ENCODE results near the gene PVALEF.

PVALEF gene

DNA sequence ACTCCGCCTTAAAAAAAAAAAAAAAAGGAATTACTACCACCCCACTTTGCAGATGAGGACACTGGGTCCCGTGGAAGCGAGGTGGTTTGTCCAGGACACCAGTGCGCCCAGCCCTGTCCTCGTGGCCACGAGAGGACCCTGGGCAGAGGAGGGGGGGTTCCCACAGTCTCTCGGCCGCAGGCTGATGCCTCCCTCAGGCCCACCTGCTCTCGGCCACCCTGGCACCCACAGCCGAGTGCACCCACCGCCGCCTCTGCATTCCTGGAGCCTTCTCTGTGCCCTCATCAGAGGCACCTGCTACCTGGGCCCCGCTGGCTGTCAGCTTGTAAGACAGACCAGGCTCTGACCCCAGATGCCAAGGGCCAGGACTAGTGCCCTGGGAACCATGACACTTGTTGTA is 28.1 kb upstream of the PVALEF start:
- no peak for TF ChIP-seq SP1 (IDR thresholded peaks at IDR 0.05)
- no peak for TF ChIP-seq HDGF (IDR thresholded peaks at IDR 0.05; ENCODE audit: borderline replicate concordance)
- TF ChIP-seq TARDBP (IDR thresholded peaks at IDR 0.05): no peak
- no peak for TF ChIP-seq FOXK2 (IDR thresholded peaks at IDR 0.05)
- TF ChIP-seq BHLHE40 (IDR thresholded peaks at IDR 0.05; ENCODE audit: borderline replicate concordance): no peak
- TF ChIP-seq FOXM1 (IDR thresholded peaks at IDR 0.05; ENCODE audit: borderline replicate concordance): no peak
- TF ChIP-seq ARNT (IDR thresholded peaks at IDR 0.05): no peak
- TF ChIP-seq ZNF384 (IDR thresholded peaks at IDR 0.05): no peak
- no peak for TF ChIP-seq SUZ12 (IDR thresholded peaks at IDR 0.05)
- no peak for TF ChIP-seq NFRKB (IDR thresholded peaks at IDR 0.05)

DNA sequence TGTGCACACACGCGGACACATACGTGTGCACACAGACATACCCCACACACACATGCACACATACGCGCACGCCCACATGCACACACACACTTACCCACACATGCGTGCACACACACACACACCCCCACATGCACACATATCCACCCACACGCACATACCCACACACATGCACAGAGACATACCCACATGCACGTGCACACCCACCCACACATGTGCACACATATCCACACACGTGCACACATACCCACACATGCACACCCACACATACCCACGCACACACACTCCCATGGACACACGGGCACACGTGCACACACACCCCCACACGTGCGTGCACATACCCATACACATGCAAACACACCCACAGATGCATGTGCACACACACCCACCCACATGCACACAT is 27.2 kb upstream of the PVALEF start:
- ChIA-PET CTCF (no interaction called here), POLR2A (no interaction called here)
- TF ChIP-seq ZNF384 (IDR thresholded peaks at IDR 0.05): no peak
- TF ChIP-seq CTBP1 (IDR thresholded peaks at IDR 0.05; ENCODE audit: borderline replicate concordance): no peak
- no peak for TF ChIP-seq TARDBP (IDR thresholded peaks at IDR 0.05)
- TF ChIP-seq, protein P1, sequence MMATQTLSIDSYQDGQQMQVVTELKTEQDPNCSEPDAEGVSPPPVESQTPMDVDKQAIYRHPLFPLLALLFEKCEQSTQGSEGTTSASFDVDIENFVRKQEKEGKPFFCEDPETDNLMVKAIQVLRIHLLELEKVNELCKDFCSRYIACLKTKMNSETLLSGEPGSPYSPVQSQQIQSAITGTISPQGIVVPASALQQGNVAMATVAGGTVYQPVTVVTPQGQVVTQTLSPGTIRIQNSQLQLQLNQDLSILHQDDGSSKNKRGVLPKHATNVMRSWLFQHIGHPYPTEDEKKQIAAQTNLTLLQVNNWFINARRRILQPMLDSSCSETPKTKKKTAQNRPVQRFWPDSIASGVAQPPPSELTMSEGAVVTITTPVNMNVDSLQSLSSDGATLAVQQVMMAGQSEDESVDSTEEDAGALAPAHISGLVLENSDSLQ (IDR thresholded peaks at IDR 0.05): no peak
- no peak for TF ChIP-seq L3MBTL2 (conservative IDR thresholded peaks at IDR 0.05)
- no peak for TF ChIP-seq ELF4 (IDR thresholded peaks at IDR 0.05)
- TF ChIP-seq SP1 (IDR thresholded peaks at IDR 0.05): no peak
- no peak for TF ChIP-seq FOXK2 (IDR thresholded peaks at IDR 0.05)
- TF ChIP-seq FOXA1 (IDR thresholded peaks at IDR 0.05): no peak
- no peak for TF ChIP-seq NFRKB (IDR thresholded peaks at IDR 0.05)
- no peak for TF ChIP-seq FOXM1 (IDR thresholded peaks at IDR 0.05; ENCODE audit: borderline replicate concordance)
- TF ChIP-seq LEF1 (IDR thresholded peaks at IDR 0.05; ENCODE audit: borderline replicate concordance): no peak
- no peak for TF ChIP-seq BHLHE40 (IDR thresholded peaks at IDR 0.05; ENCODE audit: borderline replicate concordance)
- no peak for TF ChIP-seq SUZ12 (IDR thresholded peaks at IDR 0.05)
- no peak for TF ChIP-seq HDGF (IDR thresholded peaks at IDR 0.05; ENCODE audit: borderline replicate concordance)
- TF ChIP-seq ARNT (IDR thresholded peaks at IDR 0.05): no peak
- DNase-seq (ENCODE audit: extremely low spot score): no peak

More for the DNA sequence above, 28.1 kb upstream of the PVALEF start:
- POLR2A ChIA-PET: no interaction called here
- CTCF ChIA-PET: no interaction called here
- DNase-seq (ENCODE audit: extremely low spot score): no peak

DNA sequence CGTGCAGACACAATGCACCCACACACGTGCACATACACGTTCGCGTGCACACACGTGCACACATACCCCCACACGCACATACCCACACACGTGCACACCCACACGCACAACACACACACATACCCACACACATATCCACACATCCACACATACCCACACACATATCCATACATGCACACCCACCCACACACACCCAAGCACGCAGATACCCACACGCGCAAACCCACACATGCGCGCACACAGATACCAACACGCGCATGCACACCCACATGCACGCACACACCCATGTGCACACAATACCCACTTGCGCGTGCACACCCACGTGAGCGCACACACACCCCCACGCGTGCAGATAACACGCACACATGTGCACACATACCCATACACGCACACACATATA is 26.8 kb upstream of the PVALEF start:
- ChIA-PET POLR2A (no interaction called here), CTCF (no interaction called here)
- no peak for DNase-seq (ENCODE audit: extremely low spot score)
- TF ChIP-seq L3MBTL2 (conservative IDR thresholded peaks at IDR 0.05): no peak
- TF ChIP-seq FOXM1 (IDR thresholded peaks at IDR 0.05; ENCODE audit: borderline replicate concordance): no peak
- TF ChIP-seq ZNF384 (IDR thresholded peaks at IDR 0.05): no peak
- no peak for TF ChIP-seq FOXK2 (IDR thresholded peaks at IDR 0.05)
- no peak for TF ChIP-seq CTBP1 (IDR thresholded peaks at IDR 0.05; ENCODE audit: borderline replicate concordance)
- no peak for TF ChIP-seq ELF4 (IDR thresholded peaks at IDR 0.05)
- TF ChIP-seq LEF1 (IDR thresholded peaks at IDR 0.05; ENCODE audit: borderline replicate concordance): no peak
- no peak for TF ChIP-seq ARNT (IDR thresholded peaks at IDR 0.05)
- no peak for TF ChIP-seq SUZ12 (IDR thresholded peaks at IDR 0.05)
- no peak for TF ChIP-seq NFRKB (IDR thresholded peaks at IDR 0.05)
- no peak for TF ChIP-seq FOXA1 (IDR thresholded peaks at IDR 0.05)
- TF ChIP-seq SP1 (IDR thresholded peaks at IDR 0.05): no peak
- no peak for TF ChIP-seq BHLHE40 (IDR thresholded peaks at IDR 0.05; ENCODE audit: borderline replicate concordance)

DNA sequence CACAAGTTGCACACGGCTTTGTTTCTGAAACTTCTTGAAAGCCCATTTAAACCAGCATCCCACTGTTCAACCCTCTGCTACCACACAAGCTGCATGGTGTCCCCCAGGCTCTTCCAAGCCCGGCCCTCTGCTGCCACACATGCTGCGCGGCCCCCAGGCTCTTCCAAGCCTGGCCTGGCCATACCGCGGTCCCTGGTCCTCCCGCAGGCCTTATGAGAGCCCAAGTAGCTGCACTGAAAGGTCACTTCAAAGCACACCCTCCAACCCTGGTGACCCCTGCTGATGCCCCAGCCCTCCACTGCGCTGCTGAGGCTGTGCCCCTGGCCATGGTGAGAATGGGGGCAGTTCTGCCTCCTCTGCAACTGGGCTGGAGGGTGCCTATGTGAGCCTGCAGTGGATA is 25.9 kb upstream of the PVALEF start:
- CTCF ChIA-PET: interaction anchor here (0.6 kb wide), 1 partner anchor 71 kb away, joined by 4 read pairs; no protein-coding TSS in a partner anchor
- TF ChIP-seq BHLHE40 (IDR thresholded peaks at IDR 0.05; ENCODE audit: borderline replicate concordance) (no peak), ARNT (IDR thresholded peaks at IDR 0.05) (no peak), FOXM1 (IDR thresholded peaks at IDR 0.05; ENCODE audit: borderline replicate concordance) (no peak), FOXK2 (IDR thresholded peaks at IDR 0.05) (no peak), HDGF (IDR thresholded peaks at IDR 0.05; ENCODE audit: borderline replicate concordance) (no peak), CTBP1 (IDR thresholded peaks at IDR 0.05; ENCODE audit: borderline replicate concordance) (no peak), LEF1 (IDR thresholded peaks at IDR 0.05; ENCODE audit: borderline replicate concordance) (no peak), ELF4 (IDR thresholded peaks at IDR 0.05) (no peak), FOXA1 (IDR thresholded peaks at IDR 0.05) (no peak), SP1 (IDR thresholded peaks at IDR 0.05) (no peak)
- TF ChIP-seq, protein P1 (IDR thresholded peaks at IDR 0.05): no peak
- no peak for DNase-seq (ENCODE audit: extremely low spot score)
- POLR2A ChIA-PET: no interaction called here

DNA sequence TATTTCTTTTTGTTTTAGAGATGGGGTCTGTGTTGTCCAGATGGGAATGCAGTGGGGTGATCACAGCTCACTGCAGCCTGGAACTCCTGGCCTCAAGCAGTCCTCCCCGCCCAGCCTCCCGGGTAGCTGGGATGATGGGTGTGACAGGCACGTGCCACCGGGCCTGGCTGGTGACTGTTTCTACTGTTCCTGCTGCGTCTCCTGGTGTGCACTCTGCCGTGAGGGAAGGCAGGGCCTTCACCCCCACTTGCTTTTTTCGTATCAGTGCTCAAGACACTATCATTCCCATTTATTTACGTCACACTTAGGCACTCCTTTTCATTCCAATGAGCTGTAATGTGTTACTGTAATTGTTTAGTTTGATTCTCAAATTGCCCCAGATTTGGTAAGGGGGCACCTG is 25.3 kb upstream of the PVALEF start:
- ChIA-PET CTCF (interaction anchor here (0.6 to 1.0 kb wide), 2 partner anchors 50 to 71 kb away, joined by 3 to 4 read pairs; no protein-coding TSS in a partner anchor), POLR2A (interaction anchor here (1.2 kb wide), 1 partner anchor 99 kb away, joined by 3 read pairs; the partner anchor contains the start of genes NDUFAF8 and TEPSIN)
- TF ChIP-seq ELF4 (IDR thresholded peaks at IDR 0.05) (no peak), SP1 (IDR thresholded peaks at IDR 0.05) (no peak), LEF1 (IDR thresholded peaks at IDR 0.05; ENCODE audit: borderline replicate concordance) (no peak), CTBP1 (IDR thresholded peaks at IDR 0.05; ENCODE audit: borderline replicate concordance) (no peak), ZNF384 (IDR thresholded peaks at IDR 0.05) (no peak), FOXK2 (IDR thresholded peaks at IDR 0.05) (no peak), TARDBP (IDR thresholded peaks at IDR 0.05) (no peak), FOXA1 (IDR thresholded peaks at IDR 0.05) (no peak), BHLHE40 (IDR thresholded peaks at IDR 0.05; ENCODE audit: borderline replicate concordance) (no peak), NFRKB (IDR thresholded peaks at IDR 0.05) (no peak), SUZ12 (IDR thresholded peaks at IDR 0.05) (no peak), ARNT (IDR thresholded peaks at IDR 0.05) (no peak), L3MBTL2 (conservative IDR thresholded peaks at IDR 0.05) (no peak), HDGF (IDR thresholded peaks at IDR 0.05; ENCODE audit: borderline replicate concordance) (no peak), FOXM1 (IDR thresholded peaks at IDR 0.05; ENCODE audit: borderline replicate concordance) (no peak)
- TF ChIP-seq, protein P1 (IDR thresholded peaks at IDR 0.05): no peak
- DNase-seq (ENCODE audit: extremely low spot score): no peak

DNA sequence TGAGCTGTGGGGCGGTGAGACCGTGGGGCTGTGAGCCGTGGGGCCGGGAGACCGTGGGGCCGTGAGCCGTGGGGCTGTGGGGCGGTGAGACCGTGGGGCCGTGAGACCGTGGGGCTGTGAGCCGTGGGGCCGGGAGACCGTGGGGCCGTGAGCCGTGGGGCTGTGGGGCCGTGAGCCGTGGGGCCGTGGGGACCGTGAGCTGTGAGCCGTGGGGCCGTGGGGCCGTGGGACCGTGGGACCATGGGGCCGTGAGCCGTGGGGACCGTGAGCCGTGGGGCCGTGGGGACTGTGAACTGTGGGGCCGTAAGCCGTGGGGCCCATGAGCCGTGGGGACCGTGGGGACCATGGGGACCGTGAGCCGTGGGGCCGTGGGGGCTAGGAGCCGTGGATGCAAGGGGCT is 24.6 kb upstream of the PVALEF start:
- TF ChIP-seq ELF4 (IDR thresholded peaks at IDR 0.05): no peak
- no peak for TF ChIP-seq FOXM1 (IDR thresholded peaks at IDR 0.05; ENCODE audit: borderline replicate concordance)
- TF ChIP-seq TARDBP (IDR thresholded peaks at IDR 0.05): no peak
- TF ChIP-seq FOXK2 (IDR thresholded peaks at IDR 0.05): no peak
- no peak for TF ChIP-seq LEF1 (IDR thresholded peaks at IDR 0.05; ENCODE audit: borderline replicate concordance)
- TF ChIP-seq CTBP1 (IDR thresholded peaks at IDR 0.05; ENCODE audit: borderline replicate concordance): no peak
- TF ChIP-seq HDGF (IDR thresholded peaks at IDR 0.05; ENCODE audit: borderline replicate concordance): no peak
- TF ChIP-seq SUZ12 (IDR thresholded peaks at IDR 0.05): no peak
- no peak for TF ChIP-seq SP1 (IDR thresholded peaks at IDR 0.05)
- no peak for TF ChIP-seq NFRKB (IDR thresholded peaks at IDR 0.05)
- TF ChIP-seq FOXA1 (IDR thresholded peaks at IDR 0.05): no peak
- TF ChIP-seq ZNF384 (IDR thresholded peaks at IDR 0.05): no peak
- TF ChIP-seq ARNT (IDR thresholded peaks at IDR 0.05): no peak
- TF ChIP-seq, protein P1 (IDR thresholded peaks at IDR 0.05): no peak
- TF ChIP-seq BHLHE40 (IDR thresholded peaks at IDR 0.05; ENCODE audit: borderline replicate concordance): no peak
- TF ChIP-seq L3MBTL2 (conservative IDR thresholded peaks at IDR 0.05): no peak
- CTCF ChIA-PET: interaction anchor here (1.0 kb wide), 1 partner anchor 50 kb away, joined by 3 read pairs; no protein-coding TSS in a partner anchor
- POLR2A ChIA-PET: interaction anchor here (1.2 kb wide), 1 partner anchor 98 kb away, joined by 3 read pairs; the partner anchor contains the start of genes NDUFAF8 and TEPSIN
- DNase-seq (ENCODE audit: extremely low spot score): no peak

All from HEK293T (cell line).